ENCODE results near the gene SLC38A9. TPM values are rescaled to one million over a fixed set of nuclear protein-coding genes. Genes with fewer than 3 reads are reported as not detected.

Gene SLC38A9
- polyA plus RNA-seq, 1 of the 3 experiments (the other 2 are of a cell fraction): 6.9 TPM

- TF ChIP-seq ZBTB33 (IDR thresholded peaks at IDR 0.05; ENCODE audit: borderline replicate concordance, low read depth): no peak
Measured at GRCh38 chr5:55650386-55650785, 61.7 kb downstream of the SLC38A9 start (continued).

DNA sequence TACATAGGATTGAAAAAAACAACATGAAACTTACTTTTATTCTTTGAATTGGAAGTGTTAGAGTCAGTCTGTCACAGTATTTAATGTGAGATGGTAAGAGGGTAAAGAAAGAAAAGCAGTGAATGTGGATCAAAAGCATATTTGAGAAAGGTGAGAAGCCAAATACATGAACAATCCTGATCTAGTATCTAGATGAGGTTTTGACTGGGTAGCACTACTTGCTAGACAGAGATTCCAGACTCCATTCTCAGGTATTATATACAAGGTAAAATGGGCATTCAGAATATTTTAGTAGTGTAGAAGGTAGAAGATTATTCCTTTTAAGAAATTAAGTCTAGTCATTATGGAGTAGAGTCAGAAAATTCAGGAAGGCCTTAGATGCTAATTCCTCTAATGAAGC is 62.2 kb downstream of the SLC38A9 start:
- Histone ChIP-seq H3K36me3 (replicated peaks in 1 of 2; ENCODE audit: control insufficient read depth in 1 of 2, insufficient read depth in 2 of 2, low read length in 1 of 2) (peaks cover 2 to 33% of the 10 kb centered on the region in 2 experiments), H4K20me1 (ENCODE audit: insufficient read depth) (no peaks in the 10 kb centered on the region), H3K4me3 (ENCODE audit: low read depth in 2 of 2, low read length in 1 of 2) (peak overlapping the region in 1 of 2 experiments; percentile 4; a peak in 1 of 4 replicates), H3K4me2 (0 out of 2 replicates have a peak overlapping the region, but pooled peaks have one; percentile 56), H3K4me1 (ENCODE audit: control insufficient read depth in 1 of 2, insufficient read depth in 2 of 2, low read depth in 1 of 2, low read length in 1 of 2) (0 out of 4 replicates have a peak, but pooled peaks cover 0 to 8% of the 10 kb centered on the region in 2 experiments), H3K9me3 (no peaks in the 10 kb centered on the region), H3K9me2 (no peaks in the 10 kb centered on the region), H3K27ac (ENCODE audit: low read depth in 2 of 2, low read length in 1 of 2) (peak overlapping the region in 1 of 2 experiments; percentile 55; a peak in 2 of 4 replicates), H2AFZ (ENCODE audit: low read depth) (peak overlapping the region; percentile 22; the same call in 1 of the 2 replicates), H3K27me3 (ENCODE audit: insufficient read depth) (no peaks in the 10 kb centered on the region), H3K79me2 (ENCODE audit: insufficient read depth) (no peaks in the 10 kb centered on the region), H3K9ac (no peak overlapping the region), H3F3A (replicated peaks; ENCODE audit: insufficient read depth) (peaks cover 9% of the 10 kb centered on the region)
- CTCF ChIA-PET: no interaction called here
- DNase-seq: no peak
- POLR2A ChIA-PET: no interaction called here
- TF ChIP-seq EP300 (IDR thresholded peaks at IDR 0.05; ENCODE audit: borderline replicate concordance in 1 of 2, low read depth in 1 of 2, low read length in 1 of 2): no peak
- TF ChIP-seq CHD2 (IDR thresholded peaks at IDR 0.05; ENCODE audit: low read length, partially characterized antibody): no peak
- no peak for TF ChIP-seq RAD21 (IDR thresholded peaks at IDR 0.05; ENCODE audit: low read length)
- TF ChIP-seq USF1 (IDR thresholded peaks at IDR 0.05; ENCODE audit: borderline replicate concordance, low read depth): no peak
- no peak for TF ChIP-seq MXI1 (IDR thresholded peaks at IDR 0.05; ENCODE audit: low read depth, low read length)
- TF ChIP-seq FOSL2 (IDR thresholded peaks at IDR 0.05; ENCODE audit: borderline replicate concordance, low read depth): no peak
- TF ChIP-seq MEF2A (IDR thresholded peaks at IDR 0.05; ENCODE audit: borderline replicate concordance, low read depth): no peak
- no peak for TF ChIP-seq FOXM1 (IDR thresholded peaks at IDR 0.05; ENCODE audit: low read depth)

DNA sequence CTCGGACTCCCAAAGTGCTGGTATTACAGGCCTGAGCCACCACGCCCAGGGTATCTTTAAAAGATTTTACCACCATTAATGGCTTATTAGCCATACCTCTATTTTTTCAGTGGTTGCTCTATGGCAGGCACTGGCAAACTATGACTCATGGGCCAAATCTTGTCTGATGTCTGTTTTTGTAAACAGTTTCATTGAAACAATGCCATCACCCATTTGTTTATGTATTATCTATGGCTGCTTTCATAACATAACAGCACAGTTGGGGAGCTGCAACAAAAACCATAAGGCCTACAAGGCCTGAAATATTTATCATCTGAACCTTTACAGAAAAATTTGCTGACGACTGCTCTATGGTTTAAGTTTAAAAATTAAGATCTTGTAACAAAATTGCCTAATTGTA is 66.8 kb downstream of the SLC38A9 start:
- Histone ChIP-seq H3K27me3 (ENCODE audit: insufficient read depth) (no peaks in the 10 kb centered on the region), H3K36me3 (replicated peaks in 1 of 2; ENCODE audit: control insufficient read depth in 1 of 2, insufficient read depth in 2 of 2, low read length in 1 of 2) (peaks cover 7 to 15% of the 10 kb centered on the region in 2 experiments), H4K20me1 (ENCODE audit: insufficient read depth) (no peaks in the 10 kb centered on the region), H3K9me2 (no peaks in the 10 kb centered on the region), H3K4me2 (no peak overlapping the region), H3K4me3 (ENCODE audit: low read depth in 2 of 2, low read length in 1 of 2) (no peak overlapping the region), H3K9me3 (no peaks in the 10 kb centered on the region), H3F3A (replicated peaks; ENCODE audit: insufficient read depth) (peaks cover 5% of the 10 kb centered on the region), H3K27ac (ENCODE audit: low read depth in 2 of 2, low read length in 1 of 2) (no peak overlapping the region), H2AFZ (ENCODE audit: low read depth) (no peak overlapping the region), H3K4me1 (ENCODE audit: control insufficient read depth in 1 of 2, insufficient read depth in 2 of 2, low read depth in 1 of 2, low read length in 1 of 2) (0 out of 4 replicates have a peak, but pooled peaks cover 0 to 3% of the 10 kb centered on the region in 2 experiments), H3K79me2 (ENCODE audit: insufficient read depth) (no peaks in the 10 kb centered on the region), H3K9ac (no peak overlapping the region)
- no peak for TF ChIP-seq NRF1 (IDR thresholded peaks at IDR 0.05; ENCODE audit: low read depth, low read length)
- no peak for TF ChIP-seq JUND (IDR thresholded peaks at IDR 0.05)
- no peak for TF ChIP-seq SMC3 (IDR thresholded peaks at IDR 0.05; ENCODE audit: low read depth, low read length)
- TF ChIP-seq, protein P1, sequence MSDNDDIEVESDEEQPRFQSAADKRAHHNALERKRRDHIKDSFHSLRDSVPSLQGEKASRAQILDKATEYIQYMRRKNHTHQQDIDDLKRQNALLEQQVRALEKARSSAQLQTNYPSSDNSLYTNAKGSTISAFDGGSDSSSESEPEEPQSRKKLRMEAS (IDR thresholded peaks at IDR 0.05; ENCODE audit: low read depth): no peak
- TF ChIP-seq TCF12 (IDR thresholded peaks at IDR 0.05): no peak
- TF ChIP-seq ELF1 (IDR thresholded peaks at IDR 0.05): no peak
- DNase-seq: no peak
- CTCF ChIA-PET: interaction anchor here (0.6 kb wide), 1 partner anchor 446 kb away, joined by 3 read pairs; no protein-coding TSS in a partner anchor
- POLR2A ChIA-PET: no interaction called here
- 88% methylated on average over 3 of the region's 3 CpGs for WGBS (ENCODE audit: low lambda C conversion rate)
